ENCODE results near the gene OST4.

DNA sequence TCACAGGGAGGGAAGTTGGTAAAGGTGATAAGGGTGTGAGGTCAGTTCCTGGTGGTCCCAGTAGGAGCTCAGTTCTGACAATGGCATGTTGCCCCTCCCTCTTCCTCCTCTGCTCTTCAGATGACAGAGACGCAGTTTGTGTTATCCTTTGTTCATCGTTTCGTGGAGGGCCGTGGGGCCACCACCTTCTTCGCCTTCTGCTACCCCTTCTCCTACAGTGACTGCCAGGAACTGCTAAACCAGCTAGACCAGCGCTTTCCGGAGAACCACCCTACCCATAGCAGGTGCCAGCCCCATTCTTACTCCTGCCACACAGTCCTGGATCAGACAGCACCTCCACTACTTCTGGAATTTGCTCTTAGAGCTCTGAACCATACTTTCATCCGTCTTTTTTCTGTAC is 17.7 kb downstream of the OST4 start:
- no peak for TF ChIP-seq POLR2A (IDR thresholded peaks at IDR 0.05)
- TF ChIP-seq, protein P1, sequence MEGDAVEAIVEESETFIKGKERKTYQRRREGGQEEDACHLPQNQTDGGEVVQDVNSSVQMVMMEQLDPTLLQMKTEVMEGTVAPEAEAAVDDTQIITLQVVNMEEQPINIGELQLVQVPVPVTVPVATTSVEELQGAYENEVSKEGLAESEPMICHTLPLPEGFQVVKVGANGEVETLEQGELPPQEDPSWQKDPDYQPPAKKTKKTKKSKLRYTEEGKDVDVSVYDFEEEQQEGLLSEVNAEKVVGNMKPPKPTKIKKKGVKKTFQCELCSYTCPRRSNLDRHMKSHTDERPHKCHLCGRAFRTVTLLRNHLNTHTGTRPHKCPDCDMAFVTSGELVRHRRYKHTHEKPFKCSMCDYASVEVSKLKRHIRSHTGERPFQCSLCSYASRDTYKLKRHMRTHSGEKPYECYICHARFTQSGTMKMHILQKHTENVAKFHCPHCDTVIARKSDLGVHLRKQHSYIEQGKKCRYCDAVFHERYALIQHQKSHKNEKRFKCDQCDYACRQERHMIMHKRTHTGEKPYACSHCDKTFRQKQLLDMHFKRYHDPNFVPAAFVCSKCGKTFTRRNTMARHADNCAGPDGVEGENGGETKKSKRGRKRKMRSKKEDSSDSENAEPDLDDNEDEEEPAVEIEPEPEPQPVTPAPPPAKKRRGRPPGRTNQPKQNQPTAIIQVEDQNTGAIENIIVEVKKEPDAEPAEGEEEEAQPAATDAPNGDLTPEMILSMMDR (IDR thresholded peaks at IDR 0.05) = no peak
- TF ChIP-seq EP300 (IDR thresholded peaks at IDR 0.05) = no peak

All from tibial nerve (tissue), 4 donors.